H1 (cell line): ENCODE results near the gene LPAR3.

ENCODE experiments used
- YY1 ChIP-seq: IDR thresholded peaks from 2 replicates; pipeline ENCODE4 v1.6.1; 2011; ENCODE audit warnings: low read depth, mild to moderate bottlenecking, low read length
- TF ChIP-seq, protein P1 (sequence below), 3 experiments: IDR thresholded peaks; 1 replicate in 2 of 3; 2 replicates in 1 of 3; pipeline versions ENCODE4 v1.5.1 to v1.6.1; 2011; ENCODE audit warnings: low read length in 3 of 3, mild to moderate bottlenecking in 3 of 3, inconsistent platforms in 2 of 3, low read depth in 1 of 3, moderate library complexity in 1 of 3; ENCODE audit not compliant: insufficient read depth in 1 of 3; ENCODE audit errors: control extremely low read depth in 1 of 3
- TF ChIP-seq, protein P2 (sequence below): IDR thresholded peaks from 2 replicates; pipeline ENCODE4 v1.6.1; 2011; ENCODE audit warnings: low read depth, mild to moderate bottlenecking, low read length; ENCODE audit not compliant: insufficient read depth
- TF ChIP-seq, protein P3 (sequence below): IDR thresholded peaks from 2 replicates; pipeline ENCODE4 v1.6.1; 2011; ENCODE audit warnings: low read length, improper control_type of control experiment

GRCh38 chr1:84768634-84769033 is 124.4 kb downstream of the LPAR3 start:
- TF ChIP-seq, protein P1, sequence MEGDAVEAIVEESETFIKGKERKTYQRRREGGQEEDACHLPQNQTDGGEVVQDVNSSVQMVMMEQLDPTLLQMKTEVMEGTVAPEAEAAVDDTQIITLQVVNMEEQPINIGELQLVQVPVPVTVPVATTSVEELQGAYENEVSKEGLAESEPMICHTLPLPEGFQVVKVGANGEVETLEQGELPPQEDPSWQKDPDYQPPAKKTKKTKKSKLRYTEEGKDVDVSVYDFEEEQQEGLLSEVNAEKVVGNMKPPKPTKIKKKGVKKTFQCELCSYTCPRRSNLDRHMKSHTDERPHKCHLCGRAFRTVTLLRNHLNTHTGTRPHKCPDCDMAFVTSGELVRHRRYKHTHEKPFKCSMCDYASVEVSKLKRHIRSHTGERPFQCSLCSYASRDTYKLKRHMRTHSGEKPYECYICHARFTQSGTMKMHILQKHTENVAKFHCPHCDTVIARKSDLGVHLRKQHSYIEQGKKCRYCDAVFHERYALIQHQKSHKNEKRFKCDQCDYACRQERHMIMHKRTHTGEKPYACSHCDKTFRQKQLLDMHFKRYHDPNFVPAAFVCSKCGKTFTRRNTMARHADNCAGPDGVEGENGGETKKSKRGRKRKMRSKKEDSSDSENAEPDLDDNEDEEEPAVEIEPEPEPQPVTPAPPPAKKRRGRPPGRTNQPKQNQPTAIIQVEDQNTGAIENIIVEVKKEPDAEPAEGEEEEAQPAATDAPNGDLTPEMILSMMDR (IDR thresholded peaks at IDR 0.05; ENCODE audit: control extremely low read depth in 1 of 3, insufficient read depth in 1 of 3, low read depth in 1 of 3, low read length in 3 of 3), result no peak
- TF ChIP-seq YY1, result no peak
- TF ChIP-seq, protein P2, sequence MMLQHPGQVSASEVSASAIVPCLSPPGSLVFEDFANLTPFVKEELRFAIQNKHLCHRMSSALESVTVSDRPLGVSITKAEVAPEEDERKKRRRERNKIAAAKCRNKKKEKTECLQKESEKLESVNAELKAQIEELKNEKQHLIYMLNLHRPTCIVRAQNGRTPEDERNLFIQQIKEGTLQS, result no peak
- TF ChIP-seq, protein P3, sequence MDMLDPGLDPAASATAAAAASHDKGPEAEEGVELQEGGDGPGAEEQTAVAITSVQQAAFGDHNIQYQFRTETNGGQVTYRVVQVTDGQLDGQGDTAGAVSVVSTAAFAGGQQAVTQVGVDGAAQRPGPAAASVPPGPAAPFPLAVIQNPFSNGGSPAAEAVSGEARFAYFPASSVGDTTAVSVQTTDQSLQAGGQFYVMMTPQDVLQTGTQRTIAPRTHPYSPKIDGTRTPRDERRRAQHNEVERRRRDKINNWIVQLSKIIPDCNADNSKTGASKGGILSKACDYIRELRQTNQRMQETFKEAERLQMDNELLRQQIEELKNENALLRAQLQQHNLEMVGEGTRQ, result no peak
